8988T (cell line): ENCODE data around the gene ITGAE.
"Not testable (repeated sequence)": the region's sequence is repeated elsewhere in the genome, so short reads cannot be mapped to it uniquely, and the experiment has no call there.

Experiments used
- DNase-seq: peaks from one replicate; pipeline ENCODE4 v3.0.0; 2011

Gene ITGAE

DNA sequence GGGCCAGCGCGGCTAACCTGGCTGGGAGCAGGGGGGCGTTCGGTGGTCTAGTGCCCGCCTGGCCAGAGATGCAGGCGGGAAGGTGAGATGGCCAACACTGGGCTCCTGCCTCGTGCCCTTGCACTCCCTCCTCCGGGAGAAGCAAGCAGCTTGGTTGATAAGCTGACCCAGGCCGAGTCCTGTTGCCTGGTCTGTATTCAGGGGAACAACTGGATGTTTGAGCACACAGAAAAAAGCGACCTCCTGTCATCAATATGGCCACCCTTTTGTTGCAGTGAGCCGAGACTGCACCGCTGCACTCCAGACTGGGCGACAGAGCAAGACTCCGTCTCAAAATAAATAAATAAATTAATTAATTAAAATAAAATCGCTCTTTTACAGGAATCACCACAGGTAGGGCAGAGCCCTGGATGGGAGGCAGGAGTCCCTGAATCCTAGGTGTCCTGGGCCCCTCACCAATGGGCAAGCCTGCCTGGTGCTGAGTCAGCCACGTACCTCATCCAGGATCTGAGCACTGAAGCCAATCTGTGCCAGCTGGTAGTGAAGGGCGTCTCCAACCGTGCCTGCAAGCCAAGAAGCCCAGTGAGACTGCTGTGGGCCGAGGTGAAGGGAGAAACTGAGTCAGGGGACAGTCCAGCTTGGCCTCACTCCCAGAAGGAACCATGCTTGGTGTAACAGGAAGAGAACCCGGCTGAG is 45.5 kb downstream of the ITGAE start:
- no peak for DNase-seq

DNA sequence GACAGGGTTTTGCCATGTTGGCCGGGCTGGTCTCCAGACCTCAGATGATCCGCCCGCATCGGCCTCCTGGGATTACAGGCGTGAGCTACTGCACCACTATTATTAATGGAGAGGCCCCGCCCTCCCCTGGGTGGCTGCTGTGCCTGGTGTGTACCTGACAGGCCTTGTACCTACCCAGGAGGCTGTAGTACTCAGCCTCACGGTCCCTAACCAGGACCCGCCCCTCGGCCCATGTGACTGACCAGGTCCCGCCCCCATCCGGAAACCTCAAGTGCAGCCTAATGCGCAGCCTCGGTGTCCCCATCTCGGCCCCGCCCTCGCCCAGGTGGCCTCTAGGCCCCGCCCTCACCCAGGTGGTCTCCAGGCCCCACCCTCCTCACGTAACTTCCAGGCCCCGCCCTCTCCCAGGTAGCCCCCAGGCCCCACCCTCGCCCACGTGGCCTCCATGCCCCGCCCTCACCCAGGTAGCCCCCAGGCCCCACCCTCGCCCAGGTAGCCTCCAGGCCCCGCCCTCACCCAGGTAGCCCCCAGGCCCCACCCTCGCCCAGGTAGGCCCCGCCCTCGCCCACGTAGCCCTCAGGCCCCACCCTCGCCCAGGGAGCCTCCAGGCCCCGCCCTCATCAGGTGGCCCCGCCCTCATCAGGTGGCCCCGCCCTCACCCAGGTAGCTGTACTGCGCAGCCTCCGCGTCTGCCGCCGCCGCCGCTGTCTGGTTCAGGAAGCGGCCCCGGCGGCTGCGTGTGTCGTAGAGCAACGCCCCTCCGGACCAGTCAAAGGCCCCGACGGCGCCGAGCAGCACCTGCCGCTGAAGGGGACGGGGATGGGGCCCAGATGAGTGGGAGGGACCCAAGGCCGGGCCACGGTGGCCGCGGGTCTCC is 46.3 kb downstream of the ITGAE start:
- peak; percentile 34 for DNase-seq

DNA sequence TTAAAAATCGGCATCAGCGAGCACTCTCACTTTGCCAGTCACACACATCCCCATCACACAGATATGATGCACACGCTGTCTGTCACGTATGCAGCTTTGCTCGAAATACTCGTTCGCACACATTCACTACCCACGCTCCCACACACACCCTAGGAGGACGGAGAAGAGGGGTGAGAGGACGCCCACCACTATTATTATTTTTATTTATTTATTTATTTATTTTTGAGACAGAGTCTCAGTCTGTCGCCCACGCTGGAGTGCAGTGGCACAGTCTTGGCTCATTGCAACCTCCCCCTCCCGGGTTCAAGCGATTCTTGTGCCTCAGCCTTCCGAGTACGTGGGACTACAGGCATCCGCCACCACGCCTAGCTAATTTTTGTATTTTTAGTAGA is 46.9 kb downstream of the ITGAE start:
- DNase-seq, result no peak

DNA sequence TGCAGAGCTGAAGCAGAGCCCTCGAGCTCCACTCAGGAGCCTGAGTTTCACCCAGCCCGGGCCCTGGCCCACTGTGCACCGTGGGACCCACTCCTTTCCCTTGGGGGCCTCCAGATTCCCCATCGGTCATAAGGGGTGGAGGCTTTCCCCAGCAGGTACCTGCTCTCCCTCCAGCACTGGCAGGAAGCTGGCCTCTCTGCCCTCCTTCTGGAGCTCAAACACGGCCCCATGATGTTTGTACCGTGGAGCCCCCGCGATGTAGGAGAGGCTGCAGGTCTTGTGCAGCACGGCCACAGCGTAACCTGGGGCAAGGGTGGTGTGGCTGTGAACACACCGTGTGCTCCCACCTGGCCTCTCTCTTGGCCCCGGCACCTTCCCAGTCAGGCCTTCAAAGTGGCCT is 47.4 kb downstream of the ITGAE start:
- DNase-seq, result no peak

DNA sequence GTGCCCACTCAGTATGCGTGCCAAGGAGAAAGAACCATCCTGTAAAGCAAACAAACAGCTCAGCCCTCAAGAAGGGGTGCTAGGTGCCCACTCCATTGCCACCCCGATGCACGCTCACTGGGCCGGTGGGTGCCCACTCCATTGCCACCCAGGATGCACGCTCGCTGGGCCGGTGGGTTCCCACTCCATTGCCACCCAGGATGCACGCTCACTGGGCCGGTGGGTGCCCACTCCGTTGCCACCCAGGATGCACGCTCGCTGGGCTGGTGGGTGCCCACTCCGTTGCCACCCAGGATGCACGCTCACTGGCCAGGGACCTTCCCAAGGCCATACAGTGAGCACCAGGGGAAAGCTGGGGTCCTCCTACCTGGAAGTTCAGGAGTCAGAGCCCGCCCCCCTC is 49.2 kb downstream of the ITGAE start:
- no peak for DNase-seq

DNA sequence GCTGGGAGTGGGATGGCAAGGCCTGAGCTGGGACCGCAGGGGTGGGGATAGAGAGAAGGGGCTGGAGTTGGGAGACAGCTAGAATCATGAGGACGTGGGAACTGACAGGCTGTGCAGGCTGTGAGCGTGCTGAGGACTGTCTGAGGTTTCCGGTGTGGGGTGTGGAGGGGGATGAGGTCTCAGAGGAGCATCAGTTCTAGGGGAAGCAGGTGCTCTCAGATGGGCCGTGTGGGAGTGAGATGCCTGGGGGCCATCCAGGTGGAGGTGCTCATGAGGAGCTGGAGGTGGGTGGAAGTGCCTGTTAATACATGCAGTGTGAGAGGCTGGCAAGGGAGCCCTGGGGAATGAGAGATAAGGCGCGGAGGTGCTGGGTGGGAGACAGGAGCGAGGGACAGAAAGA is 50.1 kb downstream of the ITGAE start:
- no peak for DNase-seq

DNA sequence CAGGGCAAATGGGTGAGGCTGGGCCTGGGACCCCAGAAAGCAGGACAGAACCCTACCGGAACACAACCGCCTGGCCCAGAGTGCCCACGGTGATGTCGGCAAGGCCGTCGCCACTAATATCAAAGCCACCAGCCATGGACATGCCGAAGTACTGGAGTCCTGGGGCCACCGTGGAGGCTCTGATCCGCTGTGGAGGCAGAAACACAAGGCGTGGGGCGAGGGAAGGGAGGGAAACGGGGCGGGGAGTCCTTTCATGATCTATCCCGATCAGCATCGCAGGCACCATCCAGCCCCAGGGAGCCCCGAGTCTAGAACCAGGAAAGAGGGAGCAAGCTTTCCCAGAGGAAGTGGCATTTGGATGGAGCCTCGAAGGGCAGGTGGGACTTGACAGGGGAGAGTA is 50.7 kb downstream of the ITGAE start:
- no peak for DNase-seq

DNA sequence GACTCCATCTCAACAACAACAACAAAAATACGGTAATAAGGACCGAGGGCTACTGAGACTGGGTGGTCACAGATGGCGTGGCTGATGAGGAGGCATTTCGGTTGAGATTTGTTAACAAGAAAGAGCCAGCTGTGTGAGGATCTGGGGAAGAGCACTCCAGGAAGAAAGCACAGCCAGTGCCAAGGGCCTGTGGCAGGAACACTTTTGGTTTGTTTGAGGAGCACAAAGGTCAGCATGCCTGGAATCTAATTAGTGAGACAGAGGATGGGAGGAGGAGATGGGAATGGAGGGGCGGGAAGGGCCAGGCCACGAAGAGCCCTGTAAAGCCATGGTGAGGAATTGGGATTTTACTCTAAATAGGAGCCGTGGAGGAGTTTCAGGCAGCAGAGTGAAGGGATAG is 52.4 kb downstream of the ITGAE start:
- no peak for DNase-seq

DNA sequence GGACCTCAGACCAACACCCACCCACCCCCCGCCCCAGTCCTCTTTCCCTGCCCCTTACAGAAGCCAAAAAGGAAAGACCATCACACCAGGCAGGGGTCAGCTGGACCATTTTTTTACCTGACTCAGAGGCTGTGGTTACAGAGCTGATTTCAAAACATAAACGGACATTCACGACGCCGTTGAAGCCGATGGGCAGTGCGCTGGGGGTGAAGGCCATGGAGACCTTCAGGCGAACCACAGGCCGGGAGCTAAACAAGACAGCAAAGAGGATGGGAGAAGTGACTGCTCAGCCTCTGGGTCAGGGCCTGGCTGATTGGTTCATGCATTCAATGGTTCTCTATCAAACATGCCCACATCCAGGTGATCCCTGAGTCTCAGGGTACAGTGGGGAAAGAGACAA is 53.2 kb downstream of the ITGAE start:
- no peak for DNase-seq

DNA sequence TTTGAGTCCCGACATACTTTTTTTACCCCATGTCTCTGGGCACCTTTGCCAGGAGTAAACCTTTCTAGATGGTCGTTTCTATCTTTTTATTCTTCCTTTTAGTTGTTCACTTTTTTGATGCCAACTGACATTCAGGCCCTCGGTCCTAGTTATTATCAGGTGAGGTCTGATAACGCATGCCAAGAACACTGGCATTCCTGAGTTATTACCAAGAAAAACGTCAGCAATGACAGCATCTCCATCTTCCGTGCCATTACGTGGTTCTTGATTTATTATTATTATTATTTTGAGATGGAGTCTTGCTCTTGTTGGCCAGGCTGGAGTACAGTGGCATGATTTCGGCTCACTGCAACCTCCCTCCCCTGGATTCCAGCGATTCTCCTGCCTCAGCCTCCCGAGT is 55.9 kb downstream of the ITGAE start:
- no peak for DNase-seq

DNA sequence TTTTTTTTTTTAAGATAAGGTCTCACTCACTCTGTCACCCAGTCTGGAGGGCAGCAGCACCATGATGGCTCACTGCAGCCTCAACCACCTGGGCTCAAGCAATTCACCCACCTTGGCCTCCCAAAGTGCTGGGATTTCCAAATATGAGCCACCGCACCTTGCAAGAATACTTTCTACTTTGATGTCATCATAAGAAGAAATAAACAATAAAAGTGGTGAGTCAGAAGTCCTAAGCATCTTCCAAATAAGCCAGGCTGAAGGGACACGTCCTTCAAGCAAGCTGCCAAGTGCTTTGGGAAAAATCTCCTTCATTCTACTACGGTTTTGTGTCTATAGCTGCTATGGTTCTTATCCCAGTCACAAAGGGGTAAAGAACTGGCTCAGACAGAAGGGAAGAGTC is 57.0 kb downstream of the ITGAE start:
- no peak for DNase-seq

DNA sequence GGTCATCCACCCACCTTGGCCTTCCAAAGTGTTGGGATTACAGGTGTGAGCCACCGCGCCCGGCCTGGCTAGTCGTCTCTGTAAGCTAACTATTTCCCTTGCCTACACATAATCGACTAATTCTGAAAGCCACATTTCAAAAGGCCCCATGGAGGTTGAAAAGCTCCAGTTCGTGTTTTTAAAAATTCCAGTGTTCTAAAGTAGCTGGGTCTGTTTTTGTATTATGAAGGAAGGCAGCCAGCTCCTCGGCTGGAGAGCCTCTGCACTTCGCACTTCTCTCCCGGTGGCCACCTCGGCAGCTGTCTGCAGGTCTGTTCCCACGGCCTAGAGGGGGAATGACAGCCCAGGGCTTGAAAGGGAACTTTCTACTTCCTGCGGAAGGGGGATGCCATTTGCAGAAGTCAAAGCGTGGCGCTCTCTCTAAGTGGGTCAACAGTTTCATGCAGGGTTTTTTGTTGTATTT is 60.3 kb downstream of the ITGAE start:
- DNase-seq, result no peak

DNA sequence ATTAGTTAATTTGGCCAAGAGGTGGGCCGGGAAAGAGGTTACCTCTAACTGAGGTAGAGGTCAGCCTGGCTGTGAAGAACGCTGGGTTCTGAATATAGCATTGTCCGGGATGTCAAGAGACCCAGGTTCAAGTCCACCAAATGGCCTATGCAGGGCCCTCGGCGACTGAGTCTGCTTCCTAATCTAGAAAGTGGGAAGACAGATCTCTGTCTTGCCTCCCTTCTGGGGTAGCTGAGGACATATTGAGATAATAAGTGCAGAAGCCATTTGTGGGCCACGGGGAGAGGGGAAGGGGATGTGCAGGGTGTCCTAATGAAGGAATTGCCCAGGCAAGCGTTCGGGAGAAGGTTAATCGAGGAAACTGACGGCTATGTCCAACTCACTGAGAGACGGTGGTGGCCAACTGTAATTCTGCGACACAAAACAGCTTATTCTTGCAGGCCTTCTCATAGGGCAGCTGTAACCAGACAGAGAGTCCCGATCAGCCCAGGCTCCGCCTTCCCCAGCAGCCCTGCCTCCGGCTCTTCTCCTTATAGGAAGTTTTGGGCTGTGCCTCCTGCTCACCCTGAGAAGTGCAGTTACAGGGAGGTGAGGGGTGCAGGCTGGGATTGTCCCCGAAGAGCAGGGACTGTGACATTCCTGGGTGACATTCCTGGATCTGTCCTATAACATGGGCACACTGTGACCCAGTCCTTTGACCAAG is 61.4 kb downstream of the ITGAE start:
- DNase-seq, result no peak

DNA sequence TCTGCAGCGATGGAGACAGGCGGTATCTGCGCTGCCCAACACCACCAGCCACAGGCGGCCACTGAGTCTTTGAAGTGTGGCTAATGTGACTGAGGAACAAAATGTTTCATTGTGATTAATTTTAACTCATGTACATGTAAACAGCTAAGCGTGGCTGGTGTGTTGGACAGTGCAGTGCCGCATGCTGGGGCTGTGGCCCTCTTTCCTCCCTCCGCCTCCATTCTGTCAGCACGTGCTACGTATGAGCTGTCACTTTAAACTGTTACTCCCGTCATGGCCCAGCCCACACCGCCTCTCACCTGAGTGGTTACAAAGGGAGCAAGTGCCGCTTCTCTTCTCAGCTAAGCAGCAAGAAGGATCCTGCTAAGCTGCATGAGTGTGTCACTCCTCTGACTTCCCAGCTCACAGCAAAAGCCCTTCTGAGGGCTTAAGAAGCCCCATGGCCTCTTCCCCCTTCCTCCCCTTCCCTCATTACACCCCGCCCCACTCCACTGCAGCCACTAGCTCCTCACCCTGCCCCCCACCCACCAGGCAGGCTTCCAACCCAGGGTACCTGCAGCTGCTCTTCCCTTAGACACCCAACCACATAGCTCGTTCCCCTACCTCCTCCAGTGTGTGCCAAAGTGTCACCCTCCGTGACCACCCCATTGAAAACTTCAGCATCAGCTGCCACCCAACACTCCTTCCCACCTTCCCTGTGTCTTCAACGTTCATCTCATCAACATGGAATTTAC is 62.3 kb downstream of the ITGAE start:
- no peak for DNase-seq

DNA sequence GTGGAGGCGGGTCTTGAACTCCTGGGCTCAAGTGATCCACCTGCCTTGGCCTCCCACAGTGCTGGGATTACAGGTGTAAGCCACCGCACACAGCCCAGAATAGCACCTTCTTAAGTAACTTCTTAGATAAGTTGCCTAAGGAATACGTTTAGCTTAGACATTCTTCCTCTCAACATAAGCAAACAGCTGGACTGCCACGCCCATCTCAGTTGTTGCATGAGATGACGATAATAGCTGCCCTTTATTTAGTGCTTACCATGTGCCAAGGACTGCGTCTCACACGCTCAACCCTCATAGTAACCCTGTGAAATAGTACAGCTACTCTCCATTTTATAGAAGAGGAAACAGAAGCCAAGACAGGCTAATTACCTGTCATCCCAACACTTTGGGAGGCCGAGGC is 65.5 kb downstream of the ITGAE start:
- no peak for DNase-seq

DNA sequence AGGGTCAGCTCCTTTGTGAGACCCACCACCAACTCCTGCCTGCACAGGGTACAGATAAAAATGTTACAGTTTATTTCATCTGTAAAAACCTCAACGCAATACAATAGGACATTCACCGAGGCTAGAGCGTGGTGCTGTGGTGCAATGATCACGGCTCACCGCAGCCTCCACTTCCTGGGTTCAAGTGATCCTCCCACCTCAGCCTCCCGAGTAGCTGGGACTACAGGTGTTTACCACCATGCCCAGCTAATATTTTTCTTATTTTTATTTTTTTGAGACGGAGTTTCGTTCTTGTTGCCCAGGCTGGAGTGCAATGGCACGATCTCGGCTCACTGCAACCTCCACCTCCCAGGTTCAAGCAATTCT is 66.1 kb downstream of the ITGAE start:
- not testable (repeated sequence) for DNase-seq

DNA sequence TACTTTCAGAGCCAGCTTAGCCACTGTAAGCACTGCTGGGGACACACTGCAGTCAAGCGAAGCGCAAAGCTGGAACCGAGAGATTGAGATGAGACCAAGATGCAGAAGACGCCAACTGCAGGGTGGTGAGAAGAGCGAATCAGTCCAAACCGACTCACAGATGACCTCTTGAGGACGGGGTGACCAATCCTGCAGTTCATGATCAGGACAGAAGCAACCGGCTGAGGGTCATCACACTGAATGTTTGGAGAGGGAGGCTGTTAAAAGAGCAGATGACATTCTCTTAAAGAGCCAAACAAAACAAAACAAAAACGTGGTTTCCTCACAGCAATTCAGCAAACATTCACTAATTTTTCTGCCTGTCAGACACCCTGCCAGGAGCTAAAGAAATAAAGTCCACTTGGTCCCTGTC is 68.8 kb downstream of the ITGAE start:
- DNase-seq, result no peak

DNA sequence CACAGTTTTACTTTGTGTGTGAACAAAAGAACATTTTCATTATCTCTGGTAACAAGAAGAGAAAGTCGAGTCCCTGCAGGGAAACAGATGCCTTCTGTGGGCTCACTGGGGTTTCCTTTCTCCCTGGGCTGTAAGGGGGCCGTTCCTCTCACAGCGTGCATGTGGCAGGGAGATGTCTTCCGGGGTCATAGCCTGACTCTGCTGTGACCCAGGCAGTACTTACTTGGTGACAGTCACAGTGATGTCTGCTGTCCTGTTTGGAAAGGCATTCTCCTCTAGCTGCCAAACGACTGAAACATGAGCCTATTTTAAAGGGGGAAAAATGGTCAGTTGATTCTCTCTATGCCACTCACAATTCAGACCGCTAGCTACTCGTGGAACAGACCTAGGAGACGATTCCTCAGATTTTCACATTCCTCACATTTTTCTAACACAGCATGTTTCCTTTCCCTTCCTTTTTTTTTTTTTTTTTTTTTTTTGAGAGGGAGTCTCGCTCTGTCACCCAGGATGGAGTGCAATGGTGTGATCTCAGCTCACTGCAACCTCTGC is 70.0 kb downstream of the ITGAE start:
- no peak for DNase-seq

DNA sequence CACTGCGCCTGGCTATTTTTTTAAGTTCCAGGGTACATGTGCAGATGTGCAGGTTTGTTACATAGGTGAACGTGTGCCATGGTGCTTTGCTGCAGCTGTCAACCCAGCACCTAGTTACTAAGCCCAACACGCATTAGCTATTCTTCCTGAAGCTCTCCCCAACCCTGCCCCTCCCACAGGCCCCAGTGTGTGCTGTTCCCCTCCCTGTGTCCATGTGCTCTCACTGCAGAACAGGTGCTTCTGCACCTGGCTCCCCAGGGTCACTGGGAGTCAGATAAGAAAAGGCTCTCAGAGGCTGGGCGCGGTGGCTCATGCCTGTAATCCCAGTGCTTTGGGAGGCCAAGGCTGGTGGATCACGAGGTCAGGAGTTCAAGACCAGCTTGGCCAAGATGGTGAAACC is 71.1 kb downstream of the ITGAE start:
- no peak for DNase-seq

DNA sequence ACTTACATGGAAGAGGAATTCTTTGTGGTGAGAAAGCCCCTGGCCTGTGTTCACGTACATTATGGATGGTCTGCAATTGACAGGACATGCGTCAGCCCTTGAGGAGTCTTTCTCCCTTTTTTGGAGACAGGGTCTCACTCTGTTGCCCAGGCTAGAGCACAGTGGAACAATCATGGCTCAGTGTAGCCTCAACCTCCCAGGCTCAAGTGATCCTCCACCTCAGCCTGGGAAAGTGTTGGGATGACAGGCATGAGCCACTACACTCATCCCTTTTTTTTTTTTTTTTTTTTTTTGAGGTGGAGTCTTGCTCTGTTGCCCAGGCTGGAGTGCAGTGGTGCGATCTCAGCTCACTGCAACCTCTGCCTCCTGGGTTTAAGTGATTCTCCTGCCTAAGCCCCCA is 72.9 kb downstream of the ITGAE start:
- not testable (repeated sequence) for DNase-seq

DNA sequence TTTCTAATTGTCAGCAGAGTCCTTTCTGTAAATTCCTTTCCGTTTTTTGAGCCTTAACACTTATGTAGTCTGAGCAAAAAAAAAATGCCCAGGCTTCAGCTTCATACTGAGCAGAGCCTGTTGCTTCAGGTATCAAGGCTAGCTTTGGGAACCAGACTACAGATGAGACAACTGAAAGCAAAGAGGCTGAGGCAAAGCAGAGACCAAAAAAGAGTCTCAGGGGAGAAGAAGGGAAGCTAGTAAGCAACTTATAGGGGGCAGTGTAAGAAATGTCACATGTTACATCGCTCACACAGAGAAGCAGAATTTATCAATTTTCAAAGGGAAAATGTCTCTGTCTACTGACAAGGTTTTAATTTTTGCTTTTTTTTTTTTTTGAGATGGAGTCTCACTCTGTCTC is 73.9 kb downstream of the ITGAE start:
- no peak for DNase-seq

DNA sequence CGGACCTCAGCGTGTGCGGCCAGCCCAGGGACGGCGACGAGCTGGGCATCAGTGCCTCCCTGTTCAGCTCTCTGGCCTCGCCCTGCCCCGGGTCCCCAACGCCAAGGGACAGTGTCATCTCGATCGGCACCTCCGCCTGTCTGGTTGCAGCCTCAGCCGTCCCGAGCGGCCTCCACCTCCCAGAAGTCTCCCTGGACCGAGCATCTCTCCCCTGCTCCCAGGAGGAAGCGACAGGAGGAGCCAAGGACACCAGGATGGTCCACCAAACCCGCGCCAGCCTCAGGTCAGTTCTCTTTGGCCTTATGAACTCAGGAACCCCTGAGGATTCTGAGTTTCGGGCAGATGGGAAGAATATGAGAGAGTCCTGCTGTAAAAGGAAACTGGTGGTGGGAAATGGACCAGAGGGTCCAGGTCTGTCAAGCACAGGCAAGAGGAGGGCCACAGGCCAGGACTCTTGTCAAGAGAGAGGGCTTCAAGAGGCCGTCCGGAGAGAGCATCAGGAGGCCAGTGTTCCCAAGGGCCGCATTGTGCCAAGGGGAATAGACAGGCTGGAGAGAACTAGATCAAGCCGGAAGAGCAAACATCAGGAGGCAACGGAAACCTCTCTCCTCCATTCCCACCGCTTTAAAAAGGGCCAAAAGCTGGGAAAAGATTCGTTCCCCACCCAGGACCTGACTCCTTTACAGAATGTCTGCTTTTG is 76.5 kb downstream of the ITGAE start:
- no peak for DNase-seq
